Neural cell (in vitro differentiated cells): ENCODE data around the gene TMEM59. TPM values are rescaled to one million over a fixed set of nuclear protein-coding genes. Genes with fewer than 3 reads are reported as not detected.

ENCODE experiments used
- H2AFZ ChIP-seq: fragments of 200-600, 300-800 bp; sonication (generic), shearing (Covaris generic); 2 replicates; pipeline ENCODE4 v1.6.0; 2014; ENCODE audit warnings: low read depth, mild to moderate bottlenecking, antibody characterized with exemption, low read length, moderate library complexity
- H3F3A ChIP-seq: fragments of 200-600 bp; shearing (Covaris generic); 2 replicates; pipeline ENCODE4 v1.6.1; 2016; ENCODE audit warnings: mild to moderate bottlenecking, moderate library complexity, mixed read lengths, antibody characterized with exemption, low read length; ENCODE audit not compliant: insufficient read depth, poor library complexity, severe bottlenecking
- H3K27ac ChIP-seq: fragments of 200-600, 300-800 bp; sonication (generic), shearing (Covaris generic); 2 replicates; pipeline ENCODE4 v1.5.1; 2014; ENCODE audit warnings: mild to moderate bottlenecking, low read length, moderate library complexity
- H3K27me3 ChIP-seq: fragments of 300-800, 200-600 bp; sonication (generic), shearing (Covaris generic); 2 replicates; pipeline ENCODE4 v1.6.0; 2014; ENCODE audit warnings: mild to moderate bottlenecking, low read depth, low read length, moderate library complexity; ENCODE audit not compliant: insufficient read depth
- H3K36me3 ChIP-seq: fragments of 300-800, 200-600 bp; sonication (generic), shearing (Covaris generic); 2 replicates; pipeline ENCODE4 v1.5.1; 2014; ENCODE audit warnings: mild to moderate bottlenecking, antibody characterized with exemption, low read length, moderate library complexity; ENCODE audit not compliant: insufficient read depth
- H3K4me2 ChIP-seq: fragments of 300-800, 200-600 bp; sonication (generic), shearing (Covaris generic); 2 replicates; pipeline ENCODE4 v1.6.0; 2014; ENCODE audit warnings: mild to moderate bottlenecking, low read length
- H3K4me3 ChIP-seq: fragments of 300-800, 200-600 bp; sonication (generic), shearing (Covaris generic); 2 replicates; pipeline ENCODE4 v1.5.1; 2014; ENCODE audit warnings: mild to moderate bottlenecking, low read length, moderate library complexity
- H3K79me2 ChIP-seq: fragments of 200-600 bp; shearing (Covaris generic); replicated peaks from 2 replicates; pipeline ENCODE4 v1.6.0; 2014; ENCODE audit warnings: mild to moderate bottlenecking, low read length, moderate library complexity; ENCODE audit not compliant: insufficient read depth
- H3K9ac ChIP-seq: fragments of 300-800, 200-600 bp; sonication (generic), shearing (Covaris generic); 2 replicates; pipeline ENCODE4 v1.6.1; 2016; ENCODE audit warnings: mild to moderate bottlenecking, low read length, mixed read lengths
- H3K9me2 ChIP-seq: fragments of 200-600 bp; shearing (Covaris generic); 2 replicates; pipeline ENCODE4 v1.6.1; 2016; ENCODE audit warnings: mild to moderate bottlenecking, low read length, mixed read lengths; ENCODE audit not compliant: insufficient read depth
- H3K9me3 ChIP-seq: fragments of 200-600, 300-800 bp; sonication (generic), shearing (Covaris generic); 2 replicates; pipeline ENCODE4 v1.6.1; 2016; ENCODE audit warnings: mild to moderate bottlenecking, mixed run types, low read length, moderate library complexity, mixed read lengths
- H4K20me1 ChIP-seq: fragments of 200-600 bp; shearing (Covaris generic); 2 replicates; pipeline ENCODE4 v1.6.1; 2016; ENCODE audit warnings: mild to moderate bottlenecking, mixed run types; ENCODE audit not compliant: insufficient read depth
- CTCF ChIP-seq: fragments of 450-650 bp; IDR thresholded peaks from 2 replicates; pipeline ENCODE4 v1.5.1; 2014; ENCODE audit warnings: antibody characterized with exemption, mild to moderate bottlenecking, moderate library complexity; ENCODE audit not compliant: poor library complexity, severe bottlenecking
- EP300 ChIP-seq: fragments of 450-650 bp; conservative IDR thresholded peaks from 2 replicates; pipeline ENCODE4 v1.6.1; 2014; ENCODE audit warnings: antibody characterized with exemption, mild to moderate bottlenecking, moderate library complexity; ENCODE audit not compliant: poor library complexity, severe bottlenecking
- EZH2 ChIP-seq: fragments of 200-600, 300-800 bp; shearing (Covaris generic), sonication (generic); IDR thresholded peaks from 2 replicates; pipeline ENCODE4 v1.6.1; 2014; ENCODE audit warnings: antibody characterized with exemption, low read length, borderline replicate concordance, mild to moderate bottlenecking; ENCODE audit not compliant: insufficient read depth, poor library complexity, severe bottlenecking
- MXI1 ChIP-seq: fragments of 450-650 bp; conservative IDR thresholded peaks from 2 replicates; pipeline ENCODE4 v1.6.1; 2014; ENCODE audit warnings: antibody characterized with exemption, mild to moderate bottlenecking; ENCODE audit not compliant: poor library complexity, severe bottlenecking
- POLR2AphosphoS5 ChIP-seq: IDR thresholded peaks from 2 replicates; pipeline ENCODE4 v1.6.1; 2012
- RAD21 ChIP-seq: fragments of 450-650 bp; conservative IDR thresholded peaks from 2 replicates; pipeline ENCODE4 v1.6.1; 2014; ENCODE audit warnings: antibody characterized with exemption, mild to moderate bottlenecking, moderate library complexity
- SMC3 ChIP-seq: fragments of 450-650 bp; conservative IDR thresholded peaks from 2 replicates; pipeline ENCODE4 v1.6.1; 2014; ENCODE audit warnings: antibody characterized with exemption, mild to moderate bottlenecking, moderate library complexity; ENCODE audit not compliant: poor library complexity
- TAF1 ChIP-seq: IDR thresholded peaks from 2 replicates; pipeline ENCODE4 v1.6.1; 2012; ENCODE audit warnings: low read depth
- polyA plus RNA-seq: library from polyadenylated mRNA; depleted of rRNA; stranded (reverse); fragments of >200 nt; gene quantifications from 2 replicates; pipeline ENCODE4 v1.2.3, GENCODE V29; 2014
- TF ChIP-seq, protein P1 (sequence below): IDR thresholded peaks from 2 replicates; pipeline ENCODE4 v1.6.1; 2012; ENCODE audit warnings: borderline replicate concordance

The TMEM59 gene
- polyA plus RNA-seq, 1 donor from 2014 or later = 328 TPM

DNA sequence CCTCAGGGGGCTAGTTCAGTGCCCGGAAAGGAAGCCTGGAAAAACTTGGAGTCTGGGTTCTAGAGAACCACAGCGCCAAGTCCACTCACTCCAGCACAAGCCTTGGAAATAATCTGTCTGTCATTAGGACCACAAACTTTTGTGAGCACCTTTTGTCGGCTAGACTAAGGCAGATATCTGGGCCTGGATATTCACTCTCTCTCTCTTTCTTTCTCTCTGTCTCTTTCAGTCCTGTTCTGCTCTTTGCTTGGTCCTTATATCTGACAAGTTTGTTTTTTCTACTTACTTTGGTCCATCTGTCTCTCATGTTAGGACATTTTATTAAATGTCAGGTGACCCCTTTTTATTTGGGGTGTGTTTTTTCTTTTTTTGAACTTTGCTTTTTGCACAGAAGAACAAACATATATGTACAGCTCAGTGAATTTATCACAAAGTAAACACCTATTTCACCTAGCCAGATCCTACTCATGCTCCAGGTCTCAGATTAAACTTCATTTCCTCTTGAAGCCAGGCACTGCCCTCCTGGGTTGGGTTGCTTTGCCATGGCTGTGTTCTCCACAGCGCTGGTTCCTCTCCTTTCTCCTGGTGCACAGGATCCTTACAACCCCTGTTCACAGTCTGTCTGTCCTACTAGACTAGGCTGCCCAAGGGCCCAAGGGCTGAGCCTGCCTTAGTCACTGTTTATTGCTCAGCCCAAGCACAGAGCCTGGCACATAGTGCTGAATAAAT lies 41.2 kb upstream of the TMEM59 start:
- no peaks in the 10 kb centered on the region for H3K9me2 ChIP-seq
- H3F3A ChIP-seq = no peaks in the 10 kb centered on the region
- H2AFZ ChIP-seq = no peak overlapping the region
- no peaks in the 10 kb centered on the region for H3K27me3 ChIP-seq
- H3K4me2 ChIP-seq = no peak overlapping the region
- H3K9ac ChIP-seq = no peak overlapping the region
- H4K20me1 ChIP-seq = no peaks in the 10 kb centered on the region
- H3K79me2 ChIP-seq = no peaks in the 10 kb centered on the region
- H3K9me3 ChIP-seq = no peaks in the 10 kb centered on the region
- TF ChIP-seq POLR2AphosphoS5 = no peak
- TF ChIP-seq CTCF = no peak
- no peak overlapping the region for H3K27ac ChIP-seq
- H3K36me3 ChIP-seq = no peaks in the 10 kb centered on the region
- H3K4me3 ChIP-seq = no peak overlapping the region

- no peaks in the 10 kb centered on the region for H3F3A ChIP-seq
- no peaks in the 10 kb centered on the region for H3K9me3 ChIP-seq
- no peaks in the 10 kb centered on the region for H3K9me2 ChIP-seq
- H3K36me3 ChIP-seq = no peaks in the 10 kb centered on the region
- H2AFZ ChIP-seq = no peak overlapping the region
- TF ChIP-seq TAF1 = no peak
- TF ChIP-seq MXI1 = no peak
- TF ChIP-seq, protein P1, sequence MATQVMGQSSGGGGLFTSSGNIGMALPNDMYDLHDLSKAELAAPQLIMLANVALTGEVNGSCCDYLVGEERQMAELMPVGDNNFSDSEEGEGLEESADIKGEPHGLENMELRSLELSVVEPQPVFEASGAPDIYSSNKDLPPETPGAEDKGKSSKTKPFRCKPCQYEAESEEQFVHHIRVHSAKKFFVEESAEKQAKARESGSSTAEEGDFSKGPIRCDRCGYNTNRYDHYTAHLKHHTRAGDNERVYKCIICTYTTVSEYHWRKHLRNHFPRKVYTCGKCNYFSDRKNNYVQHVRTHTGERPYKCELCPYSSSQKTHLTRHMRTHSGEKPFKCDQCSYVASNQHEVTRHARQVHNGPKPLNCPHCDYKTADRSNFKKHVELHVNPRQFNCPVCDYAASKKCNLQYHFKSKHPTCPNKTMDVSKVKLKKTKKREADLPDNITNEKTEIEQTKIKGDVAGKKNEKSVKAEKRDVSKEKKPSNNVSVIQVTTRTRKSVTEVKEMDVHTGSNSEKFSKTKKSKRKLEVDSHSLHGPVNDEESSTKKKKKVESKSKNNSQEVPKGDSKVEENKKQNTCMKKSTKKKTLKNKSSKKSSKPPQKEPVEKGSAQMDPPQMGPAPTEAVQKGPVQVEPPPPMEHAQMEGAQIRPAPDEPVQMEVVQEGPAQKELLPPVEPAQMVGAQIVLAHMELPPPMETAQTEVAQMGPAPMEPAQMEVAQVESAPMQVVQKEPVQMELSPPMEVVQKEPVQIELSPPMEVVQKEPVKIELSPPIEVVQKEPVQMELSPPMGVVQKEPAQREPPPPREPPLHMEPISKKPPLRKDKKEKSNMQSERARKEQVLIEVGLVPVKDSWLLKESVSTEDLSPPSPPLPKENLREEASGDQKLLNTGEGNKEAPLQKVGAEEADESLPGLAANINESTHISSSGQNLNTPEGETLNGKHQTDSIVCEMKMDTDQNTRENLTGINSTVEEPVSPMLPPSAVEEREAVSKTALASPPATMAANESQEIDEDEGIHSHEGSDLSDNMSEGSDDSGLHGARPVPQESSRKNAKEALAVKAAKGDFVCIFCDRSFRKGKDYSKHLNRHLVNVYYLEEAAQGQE = no peak
- no peak for TF ChIP-seq SMC3
- TF ChIP-seq POLR2AphosphoS5 = no peak
- no peak for TF ChIP-seq CTCF
- TF ChIP-seq EP300 = no peak
- no peak for TF ChIP-seq EZH2
- TF ChIP-seq RAD21 = no peak
- H3K4me3 ChIP-seq = no peak overlapping the region
- H3K27me3 ChIP-seq = no peaks in the 10 kb centered on the region
- no peaks in the 10 kb centered on the region for H3K79me2 ChIP-seq
- no peaks in the 10 kb centered on the region for H4K20me1 ChIP-seq
- no peak overlapping the region for H3K27ac ChIP-seq
- H3K4me2 ChIP-seq = no peak overlapping the region
- no peak overlapping the region for H3K9ac ChIP-seq
These were observed 38.7 kb upstream of the TMEM59 start for GRCh38 chr1:54091666-54092065.
